Measurements from ENCODE around the gene ABCC1.
"Not testable (repeated sequence)": the region's sequence is repeated elsewhere in the genome, so short reads cannot be mapped to it uniquely, and the experiment has no call there.

Gene ABCC1

DNA sequence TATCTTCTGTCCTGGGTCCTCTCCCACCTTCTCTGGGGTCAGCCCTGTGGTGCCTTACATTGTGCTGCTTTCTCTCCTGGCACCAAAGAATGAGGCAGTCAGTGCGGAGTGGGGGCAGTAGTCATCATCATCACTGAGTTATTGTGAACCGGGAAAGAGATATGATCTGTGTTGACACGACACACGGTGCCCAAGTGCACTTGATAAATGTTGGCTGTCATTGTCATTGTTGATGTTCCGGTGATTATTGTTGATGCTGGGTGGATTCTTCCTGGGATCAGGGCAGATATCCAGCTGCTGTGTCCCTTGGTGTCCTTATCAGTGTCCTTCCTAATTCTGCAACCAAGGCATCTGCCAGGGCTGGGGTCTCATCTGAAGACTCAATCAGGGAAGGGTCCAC is 152.2 kb downstream of the ABCC1 start:
- Histone ChIP-seq H3K4me3 (ENCODE audit: low read depth, low read length) (no peak overlapping the region), H2AFZ (ENCODE audit: insufficient read depth, low read length, poor library complexity) (no peak overlapping the region), H3K4me1 (ENCODE audit: control insufficient read depth in 1 of 2, insufficient read depth in 2 of 2, low read length in 2 of 2) (no peaks in the 10 kb centered on the region), H3K9ac (ENCODE audit: low read length) (no peak overlapping the region), H3K4me2 (ENCODE audit: low read length) (no peak overlapping the region), H4K91ac (ENCODE audit: low read depth, low read length) (no peak overlapping the region), H3K79me2 (ENCODE audit: control insufficient read depth, insufficient read depth, low read length, poor library complexity) (no peaks in the 10 kb centered on the region), H3K27ac (ENCODE audit: low read depth, low read length) (no peak overlapping the region), H2BK5ac (ENCODE audit: low read depth, low read length, poor library complexity) (no peak overlapping the region), H3K14ac (ENCODE audit: low read length) (no peak overlapping the region), H4K12ac (ENCODE audit: low read depth, low read length) (no peak overlapping the region), H3K27me3 (ENCODE audit: insufficient read depth, low read length) (no peaks in the 10 kb centered on the region), H3K9me3 (ENCODE audit: insufficient read depth, low read depth, low read length) (peaks cover 9% of the 10 kb centered on the region), H3K4ac (ENCODE audit: low read depth, low read length) (no peak overlapping the region), H4K8ac (ENCODE audit: low read depth, low read length) (no peak overlapping the region), H3K18ac (ENCODE audit: low read length) (no peak overlapping the region), H2BK120ac (ENCODE audit: insufficient read depth, low read length, poor library complexity) (no peak overlapping the region), H2AK5ac (ENCODE audit: low read length) (no peak overlapping the region), H3K79me1 (ENCODE audit: low read length) (no peaks in the 10 kb centered on the region), H3K36me3 (ENCODE audit: control insufficient read depth in 1 of 2, insufficient read depth in 2 of 2, low read length in 2 of 2) (peaks cover 20 to 27% of the 10 kb centered on the region in 2 experiments), H2BK12ac (ENCODE audit: low read length) (no peak overlapping the region), H3K23ac (ENCODE audit: low read length) (no peak overlapping the region)
- no peak for DNase-seq
- no CpG with 5 or more reads among the region's 5 CpGs for WGBS (ENCODE audit: extremely low coverage, insufficient coverage, insufficient read length)

DNA sequence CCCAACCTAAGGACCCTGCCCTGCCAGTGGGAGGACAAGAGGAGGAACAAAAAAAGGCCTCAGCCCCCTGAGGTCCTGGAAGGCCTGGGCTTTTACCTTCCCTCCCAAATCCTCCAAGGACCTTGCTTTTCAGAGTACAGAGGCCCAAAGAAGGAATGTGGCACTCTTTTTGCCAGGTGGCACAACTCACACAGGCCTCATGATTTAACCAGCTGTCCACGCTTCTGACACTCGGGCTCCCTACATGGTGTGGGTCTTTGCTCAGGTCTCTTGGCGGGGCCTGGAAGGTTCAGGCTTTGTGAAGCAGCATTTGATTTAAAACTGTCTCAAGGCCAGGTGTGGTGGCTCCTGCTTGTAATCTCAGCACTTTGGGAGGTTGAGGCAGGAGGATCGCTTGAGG is 153.3 kb downstream of the ABCC1 start:
- no peak overlapping the region for H4K91ac ChIP-seq (ENCODE audit: low read depth, low read length)
- H4K12ac ChIP-seq (ENCODE audit: low read depth, low read length), result no peak overlapping the region
- no peak overlapping the region for H2BK120ac ChIP-seq (ENCODE audit: insufficient read depth, low read length, poor library complexity)
- H4K8ac ChIP-seq (ENCODE audit: low read depth, low read length), result no peak overlapping the region
- H3K18ac ChIP-seq (ENCODE audit: low read length), result no peak overlapping the region
- H2AK5ac ChIP-seq (ENCODE audit: low read length), result no peak overlapping the region
- H3K36me3 ChIP-seq (ENCODE audit: control insufficient read depth in 1 of 2, insufficient read depth in 2 of 2, low read length in 2 of 2), result peaks cover 25 to 29% of the 10 kb centered on the region in 2 experiments
- no peak overlapping the region for H3K14ac ChIP-seq (ENCODE audit: low read length)
- H2BK12ac ChIP-seq (ENCODE audit: low read length), result no peak overlapping the region
- H3K9ac ChIP-seq (ENCODE audit: low read length), result no peak overlapping the region
- no peak overlapping the region for H3K4me3 ChIP-seq (ENCODE audit: low read depth, low read length)
- H3K79me1 ChIP-seq (ENCODE audit: low read length), result no peaks in the 10 kb centered on the region
- peaks cover 9% of the 10 kb centered on the region for H3K9me3 ChIP-seq (ENCODE audit: insufficient read depth, low read depth, low read length)
- no peaks in the 10 kb centered on the region for H3K4me1 ChIP-seq (ENCODE audit: control insufficient read depth in 1 of 2, insufficient read depth in 2 of 2, low read length in 2 of 2)
- H3K4me2 ChIP-seq (ENCODE audit: low read length), result no peak overlapping the region
- no peak overlapping the region for H2AFZ ChIP-seq (ENCODE audit: insufficient read depth, low read length, poor library complexity)
- no peak for DNase-seq
- H3K27me3 ChIP-seq (ENCODE audit: insufficient read depth, low read length), result no peaks in the 10 kb centered on the region
- H3K4ac ChIP-seq (ENCODE audit: low read depth, low read length), result no peak overlapping the region
- no CpG with 5 or more reads among the region's 4 CpGs for WGBS (ENCODE audit: extremely low coverage, insufficient coverage, insufficient read length)
- H2BK5ac ChIP-seq (ENCODE audit: low read depth, low read length, poor library complexity), result no peak overlapping the region
- H3K79me2 ChIP-seq (ENCODE audit: control insufficient read depth, insufficient read depth, low read length, poor library complexity), result no peaks in the 10 kb centered on the region
- no peak overlapping the region for H3K27ac ChIP-seq (ENCODE audit: low read depth, low read length)
- no peak overlapping the region for H3K23ac ChIP-seq (ENCODE audit: low read length)

DNA sequence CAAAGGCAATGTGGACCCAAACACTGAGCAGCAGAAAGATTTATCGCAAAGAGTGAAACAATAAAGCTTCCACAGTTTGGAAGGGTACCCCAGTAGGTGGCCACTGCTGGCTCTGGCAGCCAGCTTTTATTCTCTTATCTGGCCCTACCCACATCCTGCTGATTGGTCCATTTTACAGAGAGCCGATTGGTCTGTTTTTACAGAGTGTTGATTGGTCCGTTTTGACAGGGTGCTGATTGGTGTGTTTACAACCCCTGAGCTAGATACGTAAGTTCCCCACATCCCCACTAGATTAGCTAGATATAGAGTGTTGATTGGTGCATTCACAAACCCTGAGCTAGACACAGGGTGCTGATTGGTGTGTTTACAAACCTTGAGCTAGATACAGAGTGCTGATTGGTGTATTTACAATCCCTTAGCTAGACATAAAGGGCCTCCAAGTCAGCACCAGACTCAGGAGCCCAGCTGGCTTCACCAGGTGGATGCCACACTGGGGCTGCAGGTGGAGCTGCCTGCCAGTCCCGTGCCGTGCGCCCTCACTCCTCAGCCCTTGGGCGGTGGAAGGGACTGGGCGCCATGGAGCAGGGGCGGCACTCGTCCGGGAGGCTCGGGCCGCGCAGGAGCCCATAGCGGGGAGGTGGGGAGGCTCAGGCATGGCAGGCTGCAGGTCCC is 154.9 kb downstream of the ABCC1 start:
- no CpG with 5 or more reads among the region's 16 CpGs for WGBS (ENCODE audit: extremely low coverage, insufficient coverage, insufficient read length)

DNA sequence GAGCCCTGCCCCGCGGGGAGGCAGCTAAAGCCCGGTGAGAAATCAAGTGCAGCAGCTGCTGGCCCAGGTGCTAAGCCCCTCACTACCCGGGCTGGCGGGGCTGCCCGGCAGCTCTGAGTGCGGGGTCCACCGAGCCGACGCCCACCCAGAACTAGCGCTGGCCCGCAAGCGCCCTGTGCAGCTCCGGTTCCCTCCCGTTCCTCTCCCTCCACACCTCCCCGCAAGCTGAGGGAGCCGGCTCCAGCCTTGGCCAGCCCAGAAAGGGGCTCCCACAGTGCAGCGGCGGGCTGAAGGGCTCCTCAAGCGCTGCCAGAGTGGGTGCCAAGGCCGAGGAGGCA is 155.4 kb downstream of the ABCC1 start:
- H3K36me3 ChIP-seq (ENCODE audit: control insufficient read depth in 1 of 2, insufficient read depth in 2 of 2, low read length in 2 of 2), result peaks cover 22 to 28% of the 10 kb centered on the region in 2 experiments
- H3K9me3 ChIP-seq (ENCODE audit: insufficient read depth, low read depth, low read length); H4K12ac ChIP-seq (ENCODE audit: low read depth, low read length); H3K4ac ChIP-seq (ENCODE audit: low read depth, low read length); H2AFZ ChIP-seq (ENCODE audit: insufficient read depth, low read length, poor library complexity); H4K91ac ChIP-seq (ENCODE audit: low read depth, low read length); DNase-seq; H2AK5ac ChIP-seq (ENCODE audit: low read length); H3K4me1 ChIP-seq (ENCODE audit: control insufficient read depth in 1 of 2, insufficient read depth in 2 of 2, low read length in 2 of 2); H3K23ac ChIP-seq (ENCODE audit: low read length); H3K27ac ChIP-seq (ENCODE audit: low read depth, low read length); H3K27me3 ChIP-seq (ENCODE audit: insufficient read depth, low read length); H3K18ac ChIP-seq (ENCODE audit: low read length); H3K14ac ChIP-seq (ENCODE audit: low read length); H2BK120ac ChIP-seq (ENCODE audit: insufficient read depth, low read length, poor library complexity); H3K79me1 ChIP-seq (ENCODE audit: low read length); H3K4me3 ChIP-seq (ENCODE audit: low read depth, low read length); H3K9ac ChIP-seq (ENCODE audit: low read length); H3K79me2 ChIP-seq (ENCODE audit: control insufficient read depth, insufficient read depth, low read length, poor library complexity); H3K4me2 ChIP-seq (ENCODE audit: low read length); H2BK12ac ChIP-seq (ENCODE audit: low read length); H4K8ac ChIP-seq (ENCODE audit: low read depth, low read length); H2BK5ac ChIP-seq (ENCODE audit: low read depth, low read length, poor library complexity): not testable (repeated sequence)
- no CpG with 5 or more reads among the region's 21 CpGs for WGBS (ENCODE audit: extremely low coverage, insufficient coverage, insufficient read length)

More for the DNA sequence above, 154.9 kb downstream of the ABCC1 start:
- H3K4me2 ChIP-seq (ENCODE audit: low read length); H3K9ac ChIP-seq (ENCODE audit: low read length); H4K91ac ChIP-seq (ENCODE audit: low read depth, low read length); H3K4ac ChIP-seq (ENCODE audit: low read depth, low read length); H2AK5ac ChIP-seq (ENCODE audit: low read length); H3K27me3 ChIP-seq (ENCODE audit: insufficient read depth, low read length); H3K79me1 ChIP-seq (ENCODE audit: low read length); H2AFZ ChIP-seq (ENCODE audit: insufficient read depth, low read length, poor library complexity); H4K8ac ChIP-seq (ENCODE audit: low read depth, low read length); H4K12ac ChIP-seq (ENCODE audit: low read depth, low read length); DNase-seq; H3K4me1 ChIP-seq (ENCODE audit: control insufficient read depth in 1 of 2, insufficient read depth in 2 of 2, low read length in 2 of 2); H3K9me3 ChIP-seq (ENCODE audit: insufficient read depth, low read depth, low read length); H3K4me3 ChIP-seq (ENCODE audit: low read depth, low read length); H3K14ac ChIP-seq (ENCODE audit: low read length); H2BK120ac ChIP-seq (ENCODE audit: insufficient read depth, low read length, poor library complexity); H2BK5ac ChIP-seq (ENCODE audit: low read depth, low read length, poor library complexity); H3K79me2 ChIP-seq (ENCODE audit: control insufficient read depth, insufficient read depth, low read length, poor library complexity); H3K27ac ChIP-seq (ENCODE audit: low read depth, low read length); H3K18ac ChIP-seq (ENCODE audit: low read length); H2BK12ac ChIP-seq (ENCODE audit: low read length); H3K23ac ChIP-seq (ENCODE audit: low read length): not testable (repeated sequence)
- H3K36me3 ChIP-seq (ENCODE audit: control insufficient read depth in 1 of 2, insufficient read depth in 2 of 2, low read length in 2 of 2), result peaks cover 22 to 24% of the 10 kb centered on the region in 2 experiments

Measured in trophoblast cell (in vitro differentiated cells and primary cell).